ENCODE data around the gene CFAP210.
"Not testable (repeated sequence)": the region's sequence is repeated elsewhere in the genome, so short reads cannot be mapped to it uniquely, and the experiment has no call there.

The CFAP210 gene

DNA sequence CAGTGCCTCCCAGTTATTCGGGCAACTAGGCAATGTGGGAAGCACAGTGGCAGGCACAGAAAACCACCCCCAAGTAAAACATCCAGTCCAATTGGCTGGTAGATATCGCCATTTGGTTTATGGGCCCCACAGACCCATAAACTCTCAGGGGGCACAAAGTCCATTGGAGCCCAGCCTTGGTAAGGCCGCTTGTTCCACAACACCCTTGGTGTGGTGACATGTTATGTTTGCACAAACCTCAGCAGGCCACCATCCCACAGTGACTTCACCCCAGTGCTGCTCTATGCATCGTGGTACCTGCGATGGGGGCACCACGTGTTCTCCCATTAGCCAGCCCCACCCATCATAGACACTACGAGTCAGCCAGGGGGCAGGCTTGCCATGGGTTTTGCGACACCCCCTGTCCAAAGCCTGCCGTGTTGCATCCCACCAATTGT is 18.6 kb upstream of the CFAP210 start:
- DNase-seq = no peak

DNA sequence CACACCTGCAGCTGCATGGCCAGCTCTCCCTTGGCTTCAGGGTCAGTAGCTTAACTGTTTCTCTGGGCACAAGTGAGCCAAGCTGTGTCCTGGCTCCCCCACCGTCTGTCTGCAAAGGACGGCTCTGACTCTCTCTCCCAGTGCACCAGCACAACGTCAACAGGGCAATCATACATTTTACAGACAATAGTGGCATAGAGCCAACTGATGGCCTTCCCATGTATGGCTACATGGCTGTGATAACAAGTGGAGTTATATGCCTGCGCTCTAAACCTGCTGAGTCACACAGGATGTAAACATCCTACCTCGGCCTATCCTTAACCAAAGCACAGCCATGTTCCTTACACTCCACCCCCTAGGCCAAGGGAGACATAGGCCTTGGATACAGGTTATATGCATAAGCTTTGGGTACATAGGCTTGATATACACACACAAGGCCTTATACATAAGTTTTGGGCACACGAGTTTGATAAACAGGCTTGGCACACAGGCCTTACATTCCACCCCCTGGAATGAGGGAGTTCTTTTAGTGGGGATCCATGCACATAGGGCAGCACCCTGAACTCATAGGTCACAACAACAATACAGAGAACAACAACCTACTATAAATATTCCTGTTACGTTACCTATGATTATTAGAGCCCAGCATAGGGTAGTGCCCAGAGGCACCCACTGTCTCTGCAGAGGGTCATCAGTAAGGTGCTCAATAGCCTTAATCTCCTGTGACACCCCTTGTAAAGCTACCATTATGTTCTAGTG is 17.7 kb upstream of the CFAP210 start:
- DNase-seq = no peak

DNA sequence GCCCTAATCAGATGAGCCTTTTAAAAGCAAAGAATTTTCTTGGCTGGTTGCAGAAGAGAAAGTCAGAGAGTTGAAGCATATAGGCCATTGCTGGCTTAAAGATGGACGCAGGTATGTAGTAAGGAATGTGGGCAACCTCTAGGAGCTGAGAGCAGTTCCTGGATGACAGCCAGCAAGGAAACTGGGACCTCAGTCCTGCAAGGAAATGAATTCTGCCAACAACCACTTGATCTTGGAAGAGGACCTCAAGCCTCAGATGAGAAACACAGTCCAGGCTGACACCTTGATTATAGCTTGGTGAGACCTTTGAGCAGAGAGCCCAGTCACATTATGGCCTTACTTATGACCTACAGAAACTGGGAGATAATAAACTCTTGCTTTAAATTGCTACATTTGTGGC is 15.8 kb upstream of the CFAP210 start:
- no peak for DNase-seq

GRCh38 chr2:169709331-169709730 is 15.1 kb upstream of the CFAP210 start:
- no peak for DNase-seq

DNA sequence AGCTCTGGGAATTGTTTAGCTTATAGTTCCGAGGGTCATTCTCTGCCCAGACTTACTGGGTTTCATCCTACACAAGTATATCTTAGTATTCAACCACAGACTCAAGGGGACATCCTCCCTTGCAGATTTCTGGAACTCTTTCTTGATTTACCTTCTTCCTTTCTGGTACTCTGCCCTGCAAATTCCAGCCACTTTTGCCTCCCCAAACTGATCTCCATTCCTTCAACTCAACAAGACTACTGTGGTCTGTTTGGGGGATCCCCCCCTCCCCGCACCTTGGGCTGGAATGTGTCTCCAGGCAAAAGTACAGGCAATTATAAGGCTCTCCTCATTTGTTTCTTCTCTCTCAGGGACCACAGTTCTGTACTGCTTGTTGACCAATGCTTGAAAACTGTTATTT is 13.4 kb upstream of the CFAP210 start:
- DNase-seq = no peak

- DNase-seq = no peak
These were observed 11.7 kb upstream of the CFAP210 start for GRCh38 chr2:169705927-169706326.

GRCh38 chr2:169704160-169704708 is 10.0 kb upstream of the CFAP210 start:
- no peak for DNase-seq

- DNase-seq = no peak
These were observed 8.8 kb upstream of the CFAP210 start for GRCh38 chr2:169702996-169703395.

DNA sequence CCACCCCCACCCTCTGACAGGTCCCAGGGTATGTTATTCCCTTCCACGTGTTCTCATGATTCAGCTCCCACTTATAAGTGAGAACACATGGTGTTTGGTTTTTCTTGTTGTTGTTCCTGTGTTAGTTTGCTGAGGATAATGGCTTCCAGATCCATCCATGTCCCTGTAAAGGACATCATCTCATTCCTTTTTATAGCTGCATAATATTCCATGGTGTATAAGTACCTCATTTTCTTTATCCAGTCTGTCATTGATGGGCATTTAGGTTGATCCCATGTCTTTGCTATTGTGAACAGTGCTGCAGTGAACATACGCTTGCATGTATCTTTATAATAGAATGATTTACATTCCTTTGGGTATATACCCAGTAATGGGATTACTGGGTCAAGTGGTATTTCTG is 5.0 kb upstream of the CFAP210 start:
- not testable (repeated sequence) for DNase-seq

- no peak for DNase-seq
These were observed 2.2 kb upstream of the CFAP210 start for GRCh38 chr2:169696381-169696780.

DNA sequence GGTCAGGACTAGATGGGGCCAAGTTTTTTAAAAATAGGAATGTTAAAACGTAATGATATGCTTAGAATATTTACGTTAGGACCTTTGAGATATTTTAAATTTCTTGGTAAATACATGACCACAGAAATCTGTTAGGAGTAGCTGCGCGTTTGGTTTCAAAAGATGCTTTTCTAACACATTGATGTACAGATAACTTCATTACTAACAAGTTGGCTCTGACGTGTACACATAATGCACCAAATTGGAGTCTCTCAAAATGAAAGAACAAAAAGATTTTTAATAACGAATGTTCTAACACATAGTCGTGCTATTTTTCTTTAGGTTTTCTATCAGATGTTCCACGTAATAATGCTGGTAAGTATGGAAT is 672 bp upstream of the CFAP210 start:
- DNase-seq = no peak

DNA sequence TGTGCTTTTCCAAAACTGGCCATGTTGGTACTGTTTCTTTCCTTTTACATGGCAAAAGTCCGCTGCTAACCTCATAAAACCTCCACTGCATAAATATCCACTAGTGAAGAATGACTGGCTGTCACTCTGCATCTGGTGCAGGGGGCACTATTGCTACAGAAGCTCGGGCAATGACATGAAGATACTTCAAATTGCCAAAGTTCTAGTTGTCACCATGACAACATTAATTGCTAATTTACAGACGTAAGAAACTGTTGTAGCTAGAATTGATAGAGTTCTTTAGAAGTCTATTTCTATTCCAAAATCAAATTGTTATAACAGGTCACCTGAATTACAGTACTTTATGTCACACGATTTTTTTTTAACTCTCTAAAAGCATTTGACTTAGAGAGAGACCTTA is 845 bp downstream of the CFAP210 start:
- no peak for DNase-seq

GRCh38 chr2:169692718-169693117 is 1.5 kb downstream of the CFAP210 start:
- DNase-seq = no peak

DNA sequence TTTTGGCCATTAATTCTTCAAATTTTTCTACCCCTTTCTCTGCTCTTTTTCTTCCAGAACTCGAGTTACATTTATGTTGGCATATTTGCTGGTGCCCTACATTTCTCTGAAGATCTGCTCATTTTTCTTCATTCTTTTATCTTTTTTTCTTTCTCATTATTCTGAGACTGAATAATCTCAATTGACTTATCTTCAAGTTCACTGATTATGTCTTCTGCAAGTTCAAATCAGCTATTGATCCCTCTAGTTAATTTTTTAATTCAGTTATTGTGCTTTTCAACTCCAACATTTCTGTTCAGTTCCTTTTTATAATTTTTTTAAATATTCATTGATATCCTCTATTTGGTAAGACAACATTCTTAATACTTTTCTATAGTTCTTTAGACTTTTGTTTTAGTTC is 3.2 kb downstream of the CFAP210 start:
- DNase-seq = no peak

GRCh38 chr2:169687943-169688342 is 6.3 kb downstream of the CFAP210 start:
- not testable (repeated sequence) for DNase-seq

DNA sequence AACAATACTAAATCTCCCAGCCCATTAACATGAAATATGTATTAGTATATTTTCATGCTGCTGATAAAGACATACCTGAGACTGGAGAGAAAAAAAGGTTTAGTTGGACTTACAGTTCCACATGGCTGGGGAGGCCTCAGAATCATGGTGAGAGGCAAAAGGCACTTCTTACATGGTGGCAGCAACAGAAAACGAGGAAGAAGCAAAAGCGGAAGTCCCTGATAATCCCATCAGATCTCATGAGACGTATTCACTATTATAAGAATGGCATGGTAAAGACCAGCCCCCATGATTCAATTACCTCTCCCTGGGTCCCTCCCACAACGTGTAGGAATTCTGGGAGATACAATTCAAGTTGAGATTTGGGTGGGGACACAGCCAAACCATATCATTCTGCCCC is 7.4 kb downstream of the CFAP210 start:
- not testable (repeated sequence) for DNase-seq

GRCh38 chr2:169684712-169685111 is 9.5 kb downstream of the CFAP210 start:
- DNase-seq = not testable (repeated sequence)

GRCh38 chr2:169684135-169684565 is 10.1 kb downstream of the CFAP210 start:
- no peak for DNase-seq

GRCh38 chr2:169683425-169684134 is 10.6 kb downstream of the CFAP210 start:
- no peak for DNase-seq

DNA sequence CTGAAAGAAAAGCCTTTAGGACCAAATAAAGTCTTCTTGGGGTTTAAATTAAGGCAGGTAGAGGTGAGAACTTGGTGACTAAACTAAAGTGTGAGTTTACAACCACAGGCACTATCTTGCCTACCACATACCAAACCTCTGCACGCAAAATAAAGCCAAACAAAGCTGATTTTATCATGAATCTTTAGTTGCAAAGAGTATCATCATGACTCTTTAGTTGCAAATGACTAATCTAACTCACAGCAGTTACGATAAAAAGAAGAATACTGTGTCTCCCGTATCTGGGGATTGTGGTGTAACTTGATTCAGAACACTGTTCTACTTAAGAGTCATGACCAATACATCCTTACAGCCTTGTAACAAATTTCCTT is 11.2 kb downstream of the CFAP210 start:
- no peak for DNase-seq

DNA sequence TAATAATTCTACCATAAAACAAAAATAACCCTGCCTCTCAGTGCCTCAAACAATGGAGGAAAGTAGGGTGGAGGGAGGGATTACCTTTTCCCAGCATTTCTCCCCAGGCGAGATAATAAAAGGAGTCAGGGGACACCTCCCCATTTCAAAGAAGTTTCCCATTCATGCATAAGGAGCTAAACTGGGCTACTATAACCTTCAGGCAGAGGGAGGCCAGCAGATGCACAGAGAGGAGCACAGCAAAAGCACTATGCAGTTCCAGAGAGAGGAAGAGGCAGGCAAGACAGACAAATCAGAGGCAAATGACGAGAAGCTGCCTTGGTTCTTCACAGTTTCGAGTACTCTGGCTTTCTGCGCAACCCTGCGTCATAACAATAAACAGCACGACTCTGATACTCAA is 17.4 kb downstream of the CFAP210 start:
- DNase-seq = no peak

DNA sequence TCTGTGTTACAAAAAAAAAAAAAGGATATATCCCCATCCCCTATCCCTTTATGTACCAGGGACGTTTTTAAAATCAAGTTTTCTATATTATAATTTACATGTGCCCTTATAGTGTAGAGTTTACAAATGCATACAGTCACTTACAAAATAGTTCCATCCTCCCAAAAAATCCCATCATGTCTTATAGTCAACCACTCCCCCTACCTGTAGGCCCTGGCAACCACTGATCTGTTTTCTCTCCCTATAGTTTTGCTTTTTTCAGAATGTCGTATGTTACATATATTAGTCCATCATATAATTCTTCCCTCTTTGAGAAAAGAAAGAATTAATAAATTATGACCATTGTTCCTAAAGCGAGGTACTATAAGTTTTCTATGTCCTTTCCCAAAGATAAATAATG is 17.8 kb downstream of the CFAP210 start:
- no peak for DNase-seq

DNA sequence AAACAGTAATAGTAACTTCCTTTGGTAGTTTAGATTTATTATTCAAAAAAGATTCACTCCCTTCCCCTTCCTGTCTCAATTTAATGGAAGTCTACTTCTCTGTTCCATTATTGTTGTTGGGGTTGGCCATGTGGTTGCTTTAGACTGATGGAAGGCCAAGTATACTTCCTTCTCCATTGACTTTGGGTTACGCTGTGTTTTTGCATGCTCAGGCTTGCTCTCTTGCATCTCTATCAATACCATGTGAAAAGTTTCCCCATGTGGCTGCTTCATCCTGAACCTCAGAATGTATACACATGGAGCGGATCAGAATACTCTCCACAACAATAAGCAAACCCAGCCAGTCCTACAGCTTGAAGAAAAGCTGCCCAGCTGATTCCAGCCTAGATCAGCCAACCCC is 20.3 kb downstream of the CFAP210 start:
- DNase-seq = no peak

GRCh38 chr2:169673106-169673505 is 21.1 kb downstream of the CFAP210 start:
- no peak for DNase-seq
